NCI-H1436 treated with DMSO at 0.1 percent for 48 hours (cell line): ENCODE measurements around the gene ITPK1.

Experiments
- DNase-seq: peaks from one replicate; lab custom pipeline; 2025; lab: John Stamatoyannopoulos, UW

ITPK1 gene

GRCh38 chr14:93027810-93028723, 87.7 kb downstream of the ITPK1 start:
- no peak for DNase-seq

GRCh38 chr14:93026339-93026738, 89.4 kb downstream of the ITPK1 start:
- DNase-seq: no peak

GRCh38 chr14:93025055-93025454, 90.7 kb downstream of the ITPK1 start:
- no peak for DNase-seq

GRCh38 chr14:93024493-93024892, 91.2 kb downstream of the ITPK1 start:
- no peak for DNase-seq

GRCh38 chr14:93023802-93024434, 91.8 kb downstream of the ITPK1 start:
- DNase-seq: no peak

GRCh38 chr14:93023039-93023438, 92.7 kb downstream of the ITPK1 start:
- DNase-seq: no peak

DNA sequence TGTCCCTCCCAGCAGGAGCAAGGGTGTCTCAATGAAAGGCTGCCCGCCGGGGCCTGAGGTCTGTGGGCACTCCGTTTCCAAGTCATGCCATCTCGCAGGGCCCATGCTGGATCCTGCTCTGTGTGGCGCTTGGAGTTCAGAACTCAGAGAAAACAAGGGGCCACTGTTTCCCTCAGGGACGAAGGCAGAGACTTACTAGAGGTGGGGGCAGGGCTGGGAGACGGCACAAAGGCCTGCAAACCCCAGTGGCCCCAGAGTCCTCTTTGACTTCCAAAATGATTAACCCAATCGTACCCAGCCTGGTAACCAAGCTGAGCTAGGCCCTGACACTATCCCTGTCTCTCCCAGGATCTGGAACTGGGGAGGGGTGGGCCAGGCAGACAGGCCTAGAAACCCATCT, 95.8 kb downstream of the ITPK1 start:
- no peak for DNase-seq

DNA sequence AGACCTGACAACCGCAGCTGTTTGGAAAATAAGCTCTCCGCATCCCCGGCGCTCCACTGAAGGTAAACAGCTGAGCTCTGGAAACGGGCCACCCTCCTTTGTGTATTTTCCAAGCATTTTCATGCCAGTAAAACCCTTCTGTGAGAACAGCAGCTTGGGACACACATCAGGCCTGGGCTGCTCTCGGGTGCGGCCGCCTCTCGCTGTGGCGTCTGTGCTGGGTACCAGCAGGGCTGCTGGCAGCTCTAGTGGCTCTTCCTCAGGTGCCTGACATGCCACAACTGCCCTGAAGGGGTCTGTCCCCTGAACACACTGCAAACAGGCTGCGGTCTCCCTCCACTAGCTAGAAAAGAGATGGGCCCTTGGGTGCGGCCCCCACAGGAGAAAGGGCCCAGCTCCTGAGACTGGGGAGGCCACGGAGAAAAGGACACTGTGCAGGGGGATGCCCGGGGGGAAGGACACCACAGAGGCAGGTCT, 96.3 kb downstream of the ITPK1 start:
- DNase-seq: no peak

DNA sequence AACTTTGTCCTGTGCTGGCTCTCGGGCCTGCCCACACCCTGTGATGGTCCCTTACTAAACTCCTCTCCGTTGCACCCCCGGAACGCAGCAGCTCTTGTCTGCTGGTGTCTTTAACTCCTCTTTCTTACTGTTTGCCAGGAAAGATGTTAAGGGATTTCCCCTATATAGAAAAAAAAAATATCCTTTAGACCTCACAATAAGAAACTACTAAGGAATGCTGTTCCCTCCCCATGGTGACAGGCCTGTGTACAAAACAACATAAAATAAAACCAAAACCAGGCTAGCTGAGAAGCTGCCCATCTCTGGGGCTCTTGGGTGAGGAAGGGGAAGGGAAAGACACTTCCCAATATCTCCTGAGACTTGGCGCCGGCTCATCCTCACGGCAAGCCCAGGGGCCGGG, 97.4 kb downstream of the ITPK1 start:
- DNase-seq: no peak

- DNase-seq: no peak
Observed at GRCh38 chr14:93017898-93018297, 97.8 kb downstream of the ITPK1 start.

DNA sequence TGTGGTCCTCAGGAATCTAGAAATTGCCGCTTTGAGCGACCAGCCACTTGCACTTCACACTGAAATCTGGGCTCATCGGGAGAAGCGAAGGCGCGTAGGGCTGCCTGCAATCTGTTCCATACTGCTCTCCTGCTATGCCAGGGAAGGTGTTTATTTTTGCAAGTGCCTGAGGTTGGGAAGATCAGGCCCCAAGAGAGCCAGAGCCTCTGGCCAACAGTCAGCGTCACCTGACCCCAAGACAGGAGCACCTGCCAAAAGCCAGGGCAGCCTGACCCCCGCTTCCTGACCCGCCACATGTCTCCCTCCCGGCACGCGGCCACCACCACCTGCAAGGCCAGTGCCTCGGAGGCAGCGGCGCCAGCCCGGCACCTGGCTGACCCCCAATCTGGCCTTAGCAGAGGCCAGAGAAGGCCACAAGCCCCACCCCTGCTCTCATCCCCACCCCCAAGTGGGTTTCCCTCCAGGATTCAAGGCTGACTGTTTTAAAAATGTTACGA, 98.4 kb downstream of the ITPK1 start:
- no peak for DNase-seq

DNA sequence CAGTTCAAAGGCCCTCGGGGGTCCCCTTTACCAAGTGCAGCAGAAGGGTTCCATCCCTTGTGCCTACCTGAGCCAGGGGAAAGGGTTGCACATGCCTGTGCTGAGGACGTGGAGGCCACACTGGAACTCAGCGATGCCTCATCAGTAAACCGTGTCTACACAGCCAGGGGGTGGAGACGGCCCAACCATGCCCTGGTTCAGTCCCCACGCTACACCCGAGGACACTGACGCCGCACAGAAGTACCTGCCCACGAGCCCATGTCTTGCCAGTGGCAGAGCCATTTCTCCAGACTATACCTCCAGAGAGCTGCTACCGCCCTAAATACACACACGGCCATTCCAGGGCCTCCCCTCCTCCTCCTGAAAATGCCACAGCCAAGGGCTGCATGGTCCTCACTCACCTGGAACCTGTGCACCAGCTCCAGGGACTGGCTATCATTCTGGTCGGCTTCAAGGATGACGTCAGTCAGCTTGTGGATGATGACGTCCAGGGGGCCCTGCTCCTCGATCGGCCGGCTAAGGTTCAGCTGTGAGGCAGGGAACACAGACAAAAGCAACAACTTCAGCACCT, 99.4 kb downstream of the ITPK1 start:
- no peak for DNase-seq

GRCh38 chr14:93015505-93015904, 100.2 kb downstream of the ITPK1 start:
- no peak for DNase-seq

- no peak for DNase-seq
Observed at GRCh38 chr14:93015064-93015463, 100.7 kb downstream of the ITPK1 start.

GRCh38 chr14:93014058-93015023, 101.4 kb downstream of the ITPK1 start:
- DNase-seq: no peak

DNA sequence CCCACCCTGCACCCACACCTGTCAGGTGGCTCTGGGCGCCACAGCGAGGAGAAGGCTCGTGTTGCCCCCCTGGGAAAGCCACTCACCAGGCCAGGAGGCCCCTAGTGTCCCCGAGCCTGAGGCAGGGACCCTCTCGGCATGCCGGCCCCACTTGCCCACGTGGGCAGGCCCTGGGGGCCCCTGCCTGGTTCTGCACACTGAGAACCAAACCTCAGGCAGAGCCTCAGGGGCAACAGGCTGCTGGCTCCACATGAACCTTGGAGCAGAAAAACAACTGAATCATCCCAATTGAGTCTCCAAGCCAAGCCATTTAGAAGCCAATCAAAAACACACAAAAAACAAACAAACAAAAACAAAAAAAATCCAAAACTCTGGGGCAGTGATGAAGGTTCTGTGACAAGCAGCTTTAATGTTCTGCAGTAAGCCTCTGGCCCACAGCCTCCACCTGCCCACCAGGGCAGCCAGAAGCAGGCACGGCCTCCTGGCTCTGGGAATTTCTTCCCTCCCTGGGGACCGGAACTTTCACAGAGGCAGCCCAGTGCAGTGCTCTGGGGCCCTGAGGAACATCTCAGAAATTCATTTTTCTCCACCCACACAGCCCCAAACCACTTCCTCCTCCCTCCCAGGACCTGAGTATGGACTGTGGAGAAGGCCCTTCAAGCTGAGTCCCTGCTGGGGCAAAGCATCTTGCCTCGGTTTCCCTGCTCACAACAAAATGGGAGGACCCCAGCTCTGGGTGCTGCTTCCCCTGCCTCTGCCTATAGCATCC, 102.6 kb downstream of the ITPK1 start:
- no peak for DNase-seq

DNA sequence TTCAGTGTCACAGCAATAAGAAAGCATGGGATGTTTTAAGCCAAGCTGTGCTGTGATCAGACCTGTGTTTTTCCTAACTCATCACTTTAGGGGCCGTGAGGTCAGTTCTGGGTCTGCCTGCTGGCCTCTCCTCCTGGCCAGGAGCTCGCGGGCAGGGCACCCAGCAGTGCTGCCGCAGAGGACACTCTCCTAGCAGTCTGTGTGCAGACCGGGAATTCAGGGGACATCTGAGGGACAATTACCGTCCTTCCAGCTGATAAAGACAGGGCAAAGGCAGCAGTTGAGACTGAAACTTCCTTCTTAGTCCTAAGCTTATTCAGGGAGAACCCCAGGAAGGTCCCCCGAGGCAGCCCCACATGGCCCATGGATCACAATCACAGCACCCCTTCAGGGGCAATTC, 103.2 kb downstream of the ITPK1 start:
- DNase-seq: no peak

DNA sequence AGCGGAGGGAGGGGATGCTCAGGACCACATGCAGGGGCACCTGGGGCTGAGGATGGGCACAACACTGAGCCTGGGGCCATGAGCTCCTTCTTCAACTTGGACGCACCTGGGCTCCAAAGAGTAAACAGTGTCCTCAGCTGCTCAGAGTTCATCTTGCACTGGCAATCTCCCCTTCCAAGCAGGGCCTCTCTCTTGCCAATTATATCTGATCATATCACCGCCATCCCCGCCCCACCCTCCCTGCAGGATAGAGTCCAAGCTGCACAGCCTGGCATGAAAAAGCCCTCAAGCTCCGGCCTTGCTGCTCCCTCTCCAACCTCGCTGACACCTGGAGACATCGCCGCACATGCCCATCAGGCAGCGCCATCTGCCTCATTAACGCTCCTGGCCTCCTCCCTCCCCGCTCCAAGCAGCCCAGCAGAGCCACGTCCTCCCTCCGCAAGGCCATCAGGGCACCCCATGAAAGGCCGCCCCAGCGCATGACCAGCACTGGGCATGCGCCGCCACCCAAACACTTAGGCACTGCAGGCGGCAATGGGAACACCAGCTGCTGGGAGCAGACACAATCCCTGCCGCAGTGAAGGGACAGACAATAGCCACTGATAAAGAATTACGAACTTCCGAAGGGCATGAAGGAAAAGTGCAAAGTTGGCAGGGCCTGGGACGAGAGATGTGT, 103.9 kb downstream of the ITPK1 start:
- no peak for DNase-seq

GRCh38 chr14:93011141-93011529, 104.6 kb downstream of the ITPK1 start:
- DNase-seq: no peak

DNA sequence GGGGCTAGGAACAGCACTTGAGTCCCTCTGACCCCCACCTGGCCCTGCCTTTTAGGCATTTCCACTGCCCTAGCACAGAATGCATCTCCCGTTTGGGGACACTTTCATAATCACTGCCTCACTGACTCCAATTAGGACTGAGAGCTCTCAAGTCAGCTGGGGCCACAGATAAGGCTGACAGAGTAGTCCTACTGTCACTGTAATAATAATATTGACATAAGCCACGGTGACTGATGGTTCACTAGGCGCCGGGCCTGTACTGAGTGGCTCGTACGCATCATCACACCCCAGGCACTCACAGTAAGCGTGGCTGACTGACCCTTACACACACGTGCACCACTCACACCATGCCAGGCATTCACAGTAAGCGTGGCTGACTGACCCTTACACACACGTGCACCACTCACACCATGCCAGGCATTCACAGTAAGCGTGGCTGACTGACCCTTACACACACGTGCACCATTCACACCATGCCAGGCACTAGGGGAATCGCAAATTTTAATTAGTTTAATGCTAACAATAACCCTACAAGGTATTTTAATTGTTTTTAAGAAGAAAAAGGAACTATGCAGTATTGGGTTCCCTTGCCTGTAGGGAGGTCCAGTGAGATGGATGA, 105.1 kb downstream of the ITPK1 start:
- peak; percentile 24 for DNase-seq
